ENCODE results near the gene NPLOC4.

DNA sequence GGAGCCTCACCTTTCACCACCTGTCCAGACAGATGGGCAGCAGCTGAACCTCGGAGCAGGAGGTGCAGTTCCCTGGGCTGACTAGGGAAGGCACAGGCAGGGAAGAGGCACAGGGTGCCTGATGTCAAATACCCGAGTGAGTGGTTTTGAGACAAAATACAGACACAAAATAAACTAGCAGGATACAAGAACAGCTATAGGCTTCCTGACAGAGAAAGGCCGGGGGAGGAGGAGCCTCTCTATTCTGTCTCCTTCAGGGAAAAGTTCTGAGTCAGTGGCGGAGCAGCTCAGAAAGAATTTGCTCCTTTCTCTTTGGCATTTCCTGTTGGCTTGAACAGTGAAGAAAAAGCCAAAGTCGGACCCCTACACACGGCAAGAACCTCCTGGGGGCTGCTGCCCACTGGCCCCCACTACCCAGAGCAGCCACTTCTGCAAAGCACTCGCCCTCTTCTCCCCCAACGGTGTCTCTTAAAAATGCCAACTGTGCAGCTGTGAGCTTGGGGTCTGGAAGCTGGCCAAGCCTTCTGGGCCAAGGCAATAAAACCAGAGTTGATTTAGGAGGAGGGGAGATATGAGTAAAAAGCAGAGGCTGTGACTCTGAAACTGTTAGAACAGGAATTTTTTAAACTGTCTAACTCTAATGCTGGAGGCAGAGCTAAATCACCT lies 70.3 kb downstream of the NPLOC4 start:
- TF ChIP-seq POLR2AphosphoS5 (IDR thresholded peaks at IDR 0.05; ENCODE audit: low read depth, low read length) (no peak), POLR2A (IDR thresholded peaks at IDR 0.05; ENCODE audit: low read depth, low read length) (no peak), TAF1 (IDR thresholded peaks at IDR 0.05; ENCODE audit: borderline replicate concordance, low read depth, low read length) (no peak)
